Embryonic facial prominence (tissue), 1 donor: ENCODE data around the gene PTPN4.

ENCODE experiments used
- DNase-seq: peaks from one replicate; pipeline ENCODE4 v3.0.0-alpha.2; 2016; ENCODE audit errors: extremely low spot score

The PTPN4 gene

GRCh38 chr2:119856469-119856901 lies 96.8 kb downstream of the PTPN4 start:
- no peak for DNase-seq

GRCh38 chr2:119857742-119858141 lies 98.0 kb downstream of the PTPN4 start:
- DNase-seq = no peak

GRCh38 chr2:119859528-119859927 lies 99.8 kb downstream of the PTPN4 start:
- DNase-seq = no peak

GRCh38 chr2:119860924-119861323 lies 101.2 kb downstream of the PTPN4 start:
- no peak for DNase-seq

- DNase-seq = no peak
Observed at GRCh38 chr2:119862127-119862889, 102.6 kb downstream of the PTPN4 start.

- no peak for DNase-seq
Observed at GRCh38 chr2:119864318-119864717, 104.6 kb downstream of the PTPN4 start.

GRCh38 chr2:119871725-119872124 lies 112.0 kb downstream of the PTPN4 start:
- no peak for DNase-seq

- DNase-seq = no peak
Observed at GRCh38 chr2:119873350-119874315, 113.9 kb downstream of the PTPN4 start.

GRCh38 chr2:119879502-119879901 lies 119.8 kb downstream of the PTPN4 start:
- DNase-seq = no peak

GRCh38 chr2:119888680-119889079 lies 129.0 kb downstream of the PTPN4 start:
- no peak for DNase-seq

GRCh38 chr2:119897736-119898395 lies 138.1 kb downstream of the PTPN4 start:
- DNase-seq = no peak

- no peak for DNase-seq
Observed at GRCh38 chr2:119901013-119901412, 141.3 kb downstream of the PTPN4 start.

- no peak for DNase-seq
Observed at GRCh38 chr2:119910566-119910965, 150.8 kb downstream of the PTPN4 start.

GRCh38 chr2:119914266-119914665 lies 154.5 kb downstream of the PTPN4 start:
- no peak for DNase-seq

- DNase-seq = no peak
Observed at GRCh38 chr2:119921825-119922224, 162.1 kb downstream of the PTPN4 start.

- no peak for DNase-seq
Observed at GRCh38 chr2:119922699-119923098, 163.0 kb downstream of the PTPN4 start.

- no peak for DNase-seq
Observed at GRCh38 chr2:119929537-119929936, 169.8 kb downstream of the PTPN4 start.

GRCh38 chr2:119932809-119933208 lies 173.1 kb downstream of the PTPN4 start:
- no peak for DNase-seq

GRCh38 chr2:119934319-119934718 lies 174.6 kb downstream of the PTPN4 start:
- no peak for DNase-seq

- no peak for DNase-seq
Observed at GRCh38 chr2:119937680-119938079, 178.0 kb downstream of the PTPN4 start.

GRCh38 chr2:119939915-119940314 lies 180.2 kb downstream of the PTPN4 start:
- DNase-seq = no peak

- DNase-seq = no peak
Observed at GRCh38 chr2:119940856-119941255, 181.1 kb downstream of the PTPN4 start.
